ENCODE measurements around the gene CNOT3.

DNA sequence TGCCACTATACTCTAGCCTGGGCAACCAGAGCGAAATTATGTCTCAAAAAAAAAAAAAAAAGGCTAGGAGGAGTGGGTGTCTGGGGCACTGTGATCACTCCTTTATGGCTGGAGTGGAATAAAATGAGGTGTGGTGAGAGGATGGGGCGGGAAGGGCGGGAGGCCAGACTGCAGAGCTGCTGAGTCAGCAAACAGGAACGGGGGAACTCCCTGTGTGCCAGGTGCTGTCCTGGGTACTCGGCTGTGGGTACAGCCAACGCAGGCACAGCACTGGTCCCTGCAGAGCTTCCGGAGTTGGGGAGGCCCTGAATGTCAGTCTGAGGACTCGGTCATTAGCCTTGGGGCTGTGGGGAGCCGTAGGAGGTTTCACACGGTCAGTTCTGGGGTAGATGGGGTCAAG lies 16.3 kb upstream of the CNOT3 start:
- TF ChIP-seq, protein P1, sequence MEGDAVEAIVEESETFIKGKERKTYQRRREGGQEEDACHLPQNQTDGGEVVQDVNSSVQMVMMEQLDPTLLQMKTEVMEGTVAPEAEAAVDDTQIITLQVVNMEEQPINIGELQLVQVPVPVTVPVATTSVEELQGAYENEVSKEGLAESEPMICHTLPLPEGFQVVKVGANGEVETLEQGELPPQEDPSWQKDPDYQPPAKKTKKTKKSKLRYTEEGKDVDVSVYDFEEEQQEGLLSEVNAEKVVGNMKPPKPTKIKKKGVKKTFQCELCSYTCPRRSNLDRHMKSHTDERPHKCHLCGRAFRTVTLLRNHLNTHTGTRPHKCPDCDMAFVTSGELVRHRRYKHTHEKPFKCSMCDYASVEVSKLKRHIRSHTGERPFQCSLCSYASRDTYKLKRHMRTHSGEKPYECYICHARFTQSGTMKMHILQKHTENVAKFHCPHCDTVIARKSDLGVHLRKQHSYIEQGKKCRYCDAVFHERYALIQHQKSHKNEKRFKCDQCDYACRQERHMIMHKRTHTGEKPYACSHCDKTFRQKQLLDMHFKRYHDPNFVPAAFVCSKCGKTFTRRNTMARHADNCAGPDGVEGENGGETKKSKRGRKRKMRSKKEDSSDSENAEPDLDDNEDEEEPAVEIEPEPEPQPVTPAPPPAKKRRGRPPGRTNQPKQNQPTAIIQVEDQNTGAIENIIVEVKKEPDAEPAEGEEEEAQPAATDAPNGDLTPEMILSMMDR (tag by site-specific recombination; IDR thresholded peaks at IDR 0.05) = no peak
- TF ChIP-seq, protein P2, sequence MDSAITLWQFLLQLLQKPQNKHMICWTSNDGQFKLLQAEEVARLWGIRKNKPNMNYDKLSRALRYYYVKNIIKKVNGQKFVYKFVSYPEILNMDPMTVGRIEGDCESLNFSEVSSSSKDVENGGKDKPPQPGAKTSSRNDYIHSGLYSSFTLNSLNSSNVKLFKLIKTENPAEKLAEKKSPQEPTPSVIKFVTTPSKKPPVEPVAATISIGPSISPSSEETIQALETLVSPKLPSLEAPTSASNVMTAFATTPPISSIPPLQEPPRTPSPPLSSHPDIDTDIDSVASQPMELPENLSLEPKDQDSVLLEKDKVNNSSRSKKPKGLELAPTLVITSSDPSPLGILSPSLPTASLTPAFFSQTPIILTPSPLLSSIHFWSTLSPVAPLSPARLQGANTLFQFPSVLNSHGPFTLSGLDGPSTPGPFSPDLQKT (IDR thresholded peaks at IDR 0.05; ENCODE audit: borderline replicate concordance, low read depth, low read length) = no peak
- TF ChIP-seq, protein P3, sequence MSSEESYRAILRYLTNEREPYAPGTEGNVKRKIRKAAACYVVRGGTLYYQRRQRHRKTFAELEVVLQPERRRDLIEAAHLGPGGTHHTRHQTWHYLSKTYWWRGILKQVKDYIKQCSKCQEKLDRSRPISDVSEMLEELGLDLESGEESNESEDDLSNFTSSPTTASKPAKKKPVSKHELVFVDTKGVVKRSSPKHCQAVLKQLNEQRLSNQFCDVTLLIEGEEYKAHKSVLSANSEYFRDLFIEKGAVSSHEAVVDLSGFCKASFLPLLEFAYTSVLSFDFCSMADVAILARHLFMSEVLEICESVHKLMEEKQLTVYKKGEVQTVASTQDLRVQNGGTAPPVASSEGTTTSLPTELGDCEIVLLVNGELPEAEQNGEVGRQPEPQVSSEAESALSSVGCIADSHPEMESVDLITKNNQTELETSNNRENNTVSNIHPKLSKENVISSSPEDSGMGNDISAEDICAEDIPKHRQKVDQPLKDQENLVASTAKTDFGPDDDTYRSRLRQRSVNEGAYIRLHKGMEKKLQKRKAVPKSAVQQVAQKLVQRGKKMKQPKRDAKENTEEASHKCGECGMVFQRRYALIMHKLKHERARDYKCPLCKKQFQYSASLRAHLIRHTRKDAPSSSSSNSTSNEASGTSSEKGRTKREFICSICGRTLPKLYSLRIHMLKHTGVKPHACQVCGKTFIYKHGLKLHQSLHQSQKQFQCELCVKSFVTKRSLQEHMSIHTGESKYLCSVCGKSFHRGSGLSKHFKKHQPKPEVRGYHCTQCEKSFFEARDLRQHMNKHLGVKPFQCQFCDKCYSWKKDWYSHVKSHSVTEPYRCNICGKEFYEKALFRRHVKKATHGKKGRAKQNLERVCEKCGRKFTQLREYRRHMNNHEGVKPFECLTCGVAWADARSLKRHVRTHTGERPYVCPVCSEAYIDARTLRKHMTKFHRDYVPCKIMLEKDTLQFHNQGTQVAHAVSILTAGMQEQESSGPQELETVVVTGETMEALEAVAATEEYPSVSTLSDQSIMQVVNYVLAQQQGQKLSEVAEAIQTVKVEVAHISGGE (tag by site-specific recombination; conservative IDR thresholded peaks at IDR 0.05; ENCODE audit: low read depth) = no peak
- TF ChIP-seq ZNF785 (tag by site-specific recombination; IDR thresholded peaks at IDR 0.05) (no peak), ZNF138 (tag by site-specific recombination; IDR thresholded peaks at IDR 0.05; ENCODE audit: borderline replicate concordance) (no peak)
- TF ChIP-seq, protein P4, sequence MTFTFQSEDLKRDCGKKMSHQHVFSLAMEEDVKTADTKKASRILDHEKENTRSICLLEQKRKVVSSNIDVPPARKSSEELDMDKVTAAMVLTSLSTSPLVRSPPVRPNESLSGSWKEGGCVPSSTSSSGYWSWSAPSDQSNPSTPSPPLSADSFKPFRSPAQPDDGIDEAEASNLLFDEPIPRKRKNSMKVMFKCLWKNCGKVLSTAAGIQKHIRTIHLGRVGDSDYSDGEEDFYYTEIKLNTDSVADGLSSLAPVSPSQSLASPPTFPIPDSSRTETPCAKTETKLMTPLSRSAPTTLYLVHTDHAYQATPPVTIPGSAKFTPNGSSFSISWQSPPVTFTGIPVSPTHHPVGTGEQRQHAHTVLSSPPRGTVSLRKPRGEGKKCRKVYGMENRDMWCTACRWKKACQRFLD (tag by site-specific recombination; IDR thresholded peaks at IDR 0.05) = no peak
